WERI-Rb-1 (cell line): Measurements from ENCODE around the gene OR4D11.
"Not testable (repeated sequence)": the region's sequence is repeated elsewhere in the genome, so short reads cannot be mapped to it uniquely, and the experiment has no call there.

ENCODE experiments used
- DNase-seq: peaks from one replicate; pipeline ENCODE4 v3.0.0-alpha.2; 2020
- H3K27ac ChIP-seq: fragments of 250-450 bp; sonication (Bioruptor Pico); 2 replicates; pipeline ENCODE4 v1.5.1; 2020; ENCODE audit warnings: mild to moderate bottlenecking, moderate library complexity
- H3K27me3 ChIP-seq: fragments of 250-450 bp; sonication (Bioruptor Pico); 2 replicates; pipeline ENCODE4 v1.5.1; 2021; ENCODE audit warnings: mild to moderate bottlenecking, low read depth, moderate library complexity; ENCODE audit not compliant: insufficient read depth, severe bottlenecking
- H3K36me3 ChIP-seq: fragments of 250-450 bp; sonication (Bioruptor Pico); 2 replicates; pipeline ENCODE4 v1.5.1; 2020; ENCODE audit warnings: mild to moderate bottlenecking, moderate library complexity
- H3K4me3 ChIP-seq: 2 replicates; pipeline ENCODE4 v1.5.1; 2011; ENCODE audit warnings: low read depth, mild to moderate bottlenecking, control low read depth, low read length
- H3K9me3 ChIP-seq: fragments of 250-450 bp; sonication (Bioruptor Pico); 2 replicates; pipeline ENCODE4 v1.5.1; 2021; ENCODE audit warnings: mild to moderate bottlenecking, moderate library complexity; ENCODE audit not compliant: severe bottlenecking
- TF ChIP-seq, protein P1 (sequence below): IDR thresholded peaks from 2 replicates; pipeline ENCODE4 v1.5.1; 2011; ENCODE audit warnings: low read depth, mild to moderate bottlenecking, control low read depth, inconsistent platforms, low read length

Gene OR4D11

DNA sequence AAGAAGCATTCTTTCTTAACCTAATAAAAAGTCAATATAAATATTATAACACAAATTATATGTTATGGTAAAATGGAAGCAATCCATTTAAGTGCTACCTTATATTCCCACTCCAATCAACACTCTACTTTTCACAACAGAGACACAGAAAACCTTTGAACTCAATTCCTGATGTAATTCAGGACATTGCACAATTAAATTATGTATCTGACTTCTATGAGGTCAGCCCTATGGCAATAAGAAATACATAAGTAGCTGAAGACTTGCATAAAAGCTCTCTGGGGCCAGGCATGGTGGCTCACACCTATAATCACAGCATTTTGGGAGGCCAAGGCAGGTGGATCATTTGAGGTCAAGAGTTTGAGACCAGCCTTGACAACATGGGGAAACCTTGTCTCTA lies 23.5 kb upstream of the OR4D11 start:
- TF ChIP-seq, protein P1, sequence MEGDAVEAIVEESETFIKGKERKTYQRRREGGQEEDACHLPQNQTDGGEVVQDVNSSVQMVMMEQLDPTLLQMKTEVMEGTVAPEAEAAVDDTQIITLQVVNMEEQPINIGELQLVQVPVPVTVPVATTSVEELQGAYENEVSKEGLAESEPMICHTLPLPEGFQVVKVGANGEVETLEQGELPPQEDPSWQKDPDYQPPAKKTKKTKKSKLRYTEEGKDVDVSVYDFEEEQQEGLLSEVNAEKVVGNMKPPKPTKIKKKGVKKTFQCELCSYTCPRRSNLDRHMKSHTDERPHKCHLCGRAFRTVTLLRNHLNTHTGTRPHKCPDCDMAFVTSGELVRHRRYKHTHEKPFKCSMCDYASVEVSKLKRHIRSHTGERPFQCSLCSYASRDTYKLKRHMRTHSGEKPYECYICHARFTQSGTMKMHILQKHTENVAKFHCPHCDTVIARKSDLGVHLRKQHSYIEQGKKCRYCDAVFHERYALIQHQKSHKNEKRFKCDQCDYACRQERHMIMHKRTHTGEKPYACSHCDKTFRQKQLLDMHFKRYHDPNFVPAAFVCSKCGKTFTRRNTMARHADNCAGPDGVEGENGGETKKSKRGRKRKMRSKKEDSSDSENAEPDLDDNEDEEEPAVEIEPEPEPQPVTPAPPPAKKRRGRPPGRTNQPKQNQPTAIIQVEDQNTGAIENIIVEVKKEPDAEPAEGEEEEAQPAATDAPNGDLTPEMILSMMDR: no peak
- Histone ChIP-seq H3K4me3 (no peak overlapping the region), H3K27ac (no peak overlapping the region), H3K9me3 (peaks cover 2% of the 10 kb centered on the region), H3K36me3 (no peaks in the 10 kb centered on the region), H3K27me3 (no peaks in the 10 kb centered on the region)
- DNase-seq: no peak

DNA sequence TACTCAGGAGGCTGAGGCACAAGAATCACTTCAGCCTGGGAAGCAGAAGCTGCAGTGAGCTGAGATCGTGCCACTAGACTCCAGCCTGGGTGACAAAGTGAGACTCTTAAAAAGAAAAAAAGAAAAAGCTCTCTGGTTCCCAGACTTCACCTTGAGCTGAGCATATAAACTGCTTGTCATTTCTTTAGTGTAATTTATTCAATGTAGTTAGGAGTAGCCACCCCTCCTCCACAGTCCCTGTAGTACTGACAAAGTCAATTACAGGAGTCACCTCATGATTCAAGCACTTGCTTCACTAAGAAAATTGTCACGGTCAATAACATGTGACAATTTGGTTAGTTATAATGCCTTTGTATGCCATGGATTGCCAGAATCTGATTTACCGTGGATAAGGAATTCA lies 23.0 kb upstream of the OR4D11 start:
- H3K27ac ChIP-seq: no peak overlapping the region
- TF ChIP-seq, protein P1: no peak
- no peaks in the 10 kb centered on the region for H3K27me3 ChIP-seq
- no peak overlapping the region for H3K4me3 ChIP-seq
- peaks cover 2% of the 10 kb centered on the region for H3K9me3 ChIP-seq
- no peaks in the 10 kb centered on the region for H3K36me3 ChIP-seq
- DNase-seq: no peak

DNA sequence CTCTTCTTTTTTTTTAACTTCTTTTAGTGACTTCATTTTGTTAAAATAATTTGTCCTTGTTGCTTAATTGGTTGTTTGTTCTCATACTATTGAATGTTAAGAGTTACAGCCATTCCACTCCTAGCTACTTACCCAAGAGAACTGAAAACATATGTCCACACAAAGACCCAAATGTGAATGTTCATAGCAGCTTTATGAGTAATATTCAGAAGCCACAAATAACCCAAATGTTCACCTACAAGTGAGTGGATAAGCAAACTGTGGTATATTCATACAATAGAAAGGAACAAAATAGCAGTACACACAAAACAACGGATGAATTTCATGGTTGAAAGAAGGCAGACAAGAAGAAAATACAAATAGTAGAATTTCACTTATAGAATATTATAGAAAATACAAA lies 1.4 kb upstream of the OR4D11 start:
- H3K27ac ChIP-seq: no peak overlapping the region
- no peaks in the 10 kb centered on the region for H3K36me3 ChIP-seq
- TF ChIP-seq, protein P1: no peak
- H3K27me3 ChIP-seq: no peaks in the 10 kb centered on the region
- H3K4me3 ChIP-seq: no peak overlapping the region
- no peak for DNase-seq
- no peaks in the 10 kb centered on the region for H3K9me3 ChIP-seq

DNA sequence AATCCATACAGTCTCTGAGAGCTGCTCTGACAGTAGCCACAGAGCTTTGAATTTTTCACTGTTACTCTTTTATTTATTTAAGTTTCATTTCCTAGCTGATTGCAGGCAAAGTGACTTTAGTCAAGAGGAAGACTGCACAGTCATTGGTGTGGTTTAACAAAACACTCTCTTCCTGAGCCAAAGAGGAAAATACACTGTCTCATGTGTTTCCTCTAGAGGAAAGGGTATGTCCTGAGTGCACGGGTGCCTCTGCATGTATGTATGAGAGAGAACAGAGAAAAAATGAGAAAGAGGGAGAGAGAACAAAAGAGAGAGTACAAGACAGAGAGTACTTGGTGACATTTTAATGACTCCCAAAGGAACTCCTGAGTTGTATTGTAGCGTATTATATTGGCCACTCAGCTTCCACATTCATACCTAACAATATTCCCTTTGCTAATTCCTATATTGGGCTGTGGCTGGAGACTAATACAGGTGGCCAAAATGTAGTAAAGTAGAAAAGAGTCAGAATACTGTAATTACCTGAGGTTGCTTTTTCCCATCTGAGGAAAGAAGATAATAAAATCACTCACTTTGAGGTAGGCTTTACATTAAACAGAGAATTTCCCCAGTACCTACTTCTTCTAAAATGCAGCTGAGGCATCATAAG lies 7.7 kb downstream of the OR4D11 start, which contains the start of gene OR4D9:
TSS of gene OR4D9 (plus strand) at position 599 of the 649 bp plus-strand sequence. CDS start 3,374 bp downstream, outside the sequence.
- H3K36me3 ChIP-seq: no peaks in the 10 kb centered on the region
- H3K4me3 ChIP-seq: no peak within 1 kb of the TSS
- H3K9me3 ChIP-seq: no peaks in the 10 kb centered on the region
- TF ChIP-seq, protein P1: no peak
- no peak within 1 kb of the TSS for H3K27ac ChIP-seq
- no peak for DNase-seq
- no peaks in the 10 kb centered on the region for H3K27me3 ChIP-seq

DNA sequence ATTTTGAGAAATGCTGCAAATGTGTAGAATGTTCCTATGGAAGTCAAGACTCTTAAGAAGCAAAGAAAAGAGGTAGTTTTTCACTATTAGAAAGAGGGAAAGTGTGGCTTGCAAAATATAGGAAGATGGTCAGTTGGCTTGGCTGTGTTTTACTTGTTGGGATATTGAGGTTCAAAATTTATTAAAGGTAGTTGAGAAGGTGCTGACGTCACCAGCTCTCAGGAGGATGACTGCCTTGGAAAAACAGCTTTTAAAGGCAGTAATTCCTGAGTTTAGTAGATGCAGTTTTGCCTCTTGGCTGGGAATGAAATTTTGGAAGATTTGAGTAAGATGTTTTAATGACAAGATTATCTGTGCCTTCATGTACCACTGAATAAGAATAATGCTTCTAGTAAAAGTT lies 8.3 kb downstream of the OR4D11 start:
- Histone ChIP-seq H3K4me3 (no peak overlapping the region), H3K27ac (no peak overlapping the region), H3K36me3 (no peaks in the 10 kb centered on the region), H3K27me3 (no peaks in the 10 kb centered on the region), H3K9me3 (no peaks in the 10 kb centered on the region)
- TF ChIP-seq, protein P1: no peak
- DNase-seq: no peak

DNA sequence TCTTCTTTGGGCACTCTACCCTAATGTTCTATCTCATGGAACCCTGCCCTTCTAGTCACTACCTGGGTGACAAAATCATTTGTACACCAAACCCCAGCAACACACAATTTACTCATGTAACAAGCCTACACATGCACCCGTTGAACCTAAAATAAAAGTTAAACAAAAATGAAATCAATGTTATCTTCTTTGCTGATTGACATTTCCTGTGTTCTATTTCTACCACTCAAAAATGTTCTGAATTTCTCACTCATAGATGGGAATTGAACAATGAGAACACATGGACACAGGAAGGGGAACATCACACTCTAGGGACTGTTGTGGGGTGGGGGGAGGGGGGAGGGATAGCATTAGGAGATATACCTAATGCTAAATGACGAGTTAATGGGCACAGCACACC lies 16.8 kb downstream of the OR4D11 start:
- not testable (repeated sequence) for H3K27me3 ChIP-seq, DNase-seq, H3K4me3 ChIP-seq, H3K36me3 ChIP-seq, H3K9me3 ChIP-seq, H3K27ac ChIP-seq
